HG03457 (cell line): ENCODE results near the gene MPPED2.
"Not testable (repeated sequence)": the region's sequence is repeated elsewhere in the genome, so short reads cannot be mapped to it uniquely, and the experiment has no call there.

Source experiments
- ATAC-seq: cut with Tn5 transposase; IDR thresholded peaks from one replicate; pipeline ENCODE4 v1.9.1; 2021; ENCODE audit warnings: moderate number of reproducible peaks; ENCODE audit not compliant: unreplicated experiment

Gene MPPED2

DNA sequence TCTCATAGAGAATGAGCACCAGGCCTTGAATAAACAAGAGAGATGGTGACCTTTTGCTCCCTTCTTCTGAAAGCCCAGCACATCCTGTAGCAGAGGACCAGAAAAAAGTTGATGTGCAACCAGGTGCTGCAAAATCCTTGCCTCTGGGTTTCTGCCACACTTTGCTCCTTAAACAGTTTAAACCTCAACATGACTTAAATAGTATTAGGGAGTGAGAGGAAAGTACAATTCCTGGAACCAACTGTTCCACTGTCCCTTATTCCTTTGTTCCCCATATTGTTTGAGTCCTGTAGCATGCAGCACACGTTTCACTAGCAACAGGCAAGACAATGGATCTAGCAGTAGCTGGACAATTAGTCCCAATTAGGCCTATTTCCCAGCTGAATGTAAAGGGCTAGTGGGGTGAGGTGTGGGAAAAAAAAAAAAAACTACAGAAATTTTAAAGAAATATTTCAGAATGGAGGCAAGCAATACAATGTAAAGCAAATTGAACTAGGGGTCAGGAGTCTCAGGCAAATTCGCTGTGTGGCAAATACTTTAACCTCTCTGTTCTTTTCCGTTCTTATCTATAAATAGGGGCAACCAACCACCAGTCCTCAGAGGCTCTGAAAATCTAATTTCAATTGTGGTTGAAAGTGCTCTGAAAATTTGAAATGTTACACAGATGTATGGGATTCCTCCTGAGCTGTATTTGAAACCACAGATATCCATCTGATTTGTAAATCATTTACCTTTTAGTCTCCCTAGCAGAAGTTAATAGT lies 6.6 kb downstream of the MPPED2 start:
- no peak for ATAC-seq

DNA sequence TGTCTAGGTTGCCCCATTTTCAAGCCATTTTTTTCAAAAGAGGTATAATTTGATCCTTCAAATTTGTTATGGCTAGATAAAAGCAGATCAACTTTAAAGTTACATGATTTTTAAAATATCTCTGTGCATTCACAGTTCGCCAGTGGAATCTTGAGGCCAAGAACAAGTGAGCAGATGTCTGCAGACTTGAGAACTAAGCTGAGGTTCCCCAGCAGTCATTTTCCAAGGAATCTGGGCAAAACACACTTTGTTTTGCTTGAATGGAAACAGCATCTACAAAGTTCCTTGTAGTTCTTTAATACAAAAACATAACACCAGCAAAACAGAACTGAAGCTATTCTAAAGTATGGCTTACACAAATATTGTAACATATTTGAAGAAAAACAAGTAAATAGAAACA lies 7.7 kb downstream of the MPPED2 start:
- no peak for ATAC-seq

DNA sequence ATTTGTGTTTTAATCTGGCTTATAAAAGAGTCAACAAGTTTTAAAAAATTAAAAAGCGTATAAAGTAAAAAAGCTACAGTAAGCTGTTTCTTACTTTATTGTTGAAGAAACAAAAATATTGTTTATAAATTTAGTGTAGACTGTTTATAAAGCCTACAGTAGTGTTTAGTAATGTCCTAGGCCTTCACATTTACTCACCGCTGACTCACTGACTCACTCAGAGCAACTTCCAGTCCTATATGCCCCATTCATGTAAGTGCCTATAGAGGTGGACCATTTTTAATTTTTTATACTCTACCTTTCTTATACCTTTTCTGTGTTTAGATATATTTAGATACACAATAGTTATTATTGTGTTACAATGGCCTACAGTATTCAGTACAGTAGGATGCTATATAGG lies 12.2 kb downstream of the MPPED2 start:
- ATAC-seq = no peak

DNA sequence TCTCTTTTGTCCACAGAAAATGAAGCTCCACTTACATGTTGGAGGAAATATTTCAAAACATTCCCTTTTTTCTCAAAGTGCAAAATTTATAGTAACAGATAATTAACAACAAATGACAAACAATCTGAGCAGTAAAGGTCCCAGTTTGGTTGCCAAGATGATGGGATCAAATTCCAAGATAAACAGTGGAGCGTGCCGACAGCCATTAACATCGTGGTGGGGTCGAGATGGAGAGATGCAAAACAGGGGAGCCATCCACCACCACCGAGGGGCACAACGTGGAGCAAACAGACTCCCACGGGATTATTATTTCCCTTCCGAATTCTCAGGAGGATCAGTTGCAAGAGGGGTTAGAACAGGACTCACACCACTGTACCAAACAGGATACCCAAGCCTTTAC lies 17.2 kb downstream of the MPPED2 start:
- no peak for ATAC-seq

DNA sequence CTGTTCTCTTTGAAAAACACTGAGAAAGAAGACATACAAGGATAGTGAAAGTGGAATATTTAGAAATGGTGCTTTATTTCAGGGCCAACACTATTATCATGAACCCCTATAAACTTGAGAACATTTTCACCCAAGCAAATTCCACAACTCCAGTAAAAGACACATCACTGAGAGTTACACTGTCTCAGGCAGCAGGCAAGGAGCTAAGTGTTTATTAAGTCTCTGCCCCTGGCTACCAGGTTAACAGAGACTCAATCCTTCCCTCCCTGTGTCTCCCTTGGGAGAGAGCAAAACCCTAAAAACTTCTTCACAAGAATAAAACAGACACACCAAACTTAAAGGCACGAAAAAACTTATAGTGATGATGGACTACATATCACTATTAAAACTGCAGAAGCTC lies 18.5 kb downstream of the MPPED2 start:
- ATAC-seq = no peak

DNA sequence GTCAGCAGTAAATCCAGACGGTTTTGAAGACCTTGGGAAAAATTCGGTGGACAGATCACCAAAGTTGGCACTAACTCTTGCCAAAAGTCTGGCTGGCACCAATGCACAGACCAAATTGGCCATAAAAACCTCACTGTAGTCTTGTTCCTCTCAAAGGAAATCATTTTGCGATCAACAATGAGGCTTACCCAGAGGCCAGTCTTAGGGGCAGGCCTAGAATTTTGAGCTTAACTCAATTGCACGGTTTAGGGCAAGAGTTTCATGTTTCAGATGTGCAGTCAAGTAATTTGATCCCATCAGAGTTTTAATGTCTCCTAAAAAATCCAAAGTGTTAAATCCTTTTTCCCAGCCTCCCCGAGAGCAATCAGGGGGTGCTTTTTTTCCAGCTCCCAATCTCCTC lies 19.0 kb downstream of the MPPED2 start:
- ATAC-seq = no peak

DNA sequence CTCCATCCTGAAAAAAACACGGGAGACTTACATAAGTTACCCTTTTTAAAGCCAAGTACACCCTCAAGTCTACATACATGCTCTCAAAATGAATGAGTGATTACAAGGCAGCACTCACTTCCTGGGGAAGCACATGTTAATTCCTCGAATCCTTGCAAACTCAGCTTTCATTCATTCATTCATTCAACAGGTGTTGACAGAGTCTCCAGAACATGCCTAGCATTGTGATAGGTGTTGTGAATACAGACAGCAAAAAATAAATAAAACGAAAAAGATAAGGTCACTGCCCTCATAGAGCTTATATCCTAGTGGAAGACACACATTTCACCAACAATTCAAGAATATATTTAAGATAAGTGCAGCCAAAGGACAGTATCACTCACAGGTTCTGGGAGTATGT lies 19.7 kb downstream of the MPPED2 start:
- no peak for ATAC-seq

DNA sequence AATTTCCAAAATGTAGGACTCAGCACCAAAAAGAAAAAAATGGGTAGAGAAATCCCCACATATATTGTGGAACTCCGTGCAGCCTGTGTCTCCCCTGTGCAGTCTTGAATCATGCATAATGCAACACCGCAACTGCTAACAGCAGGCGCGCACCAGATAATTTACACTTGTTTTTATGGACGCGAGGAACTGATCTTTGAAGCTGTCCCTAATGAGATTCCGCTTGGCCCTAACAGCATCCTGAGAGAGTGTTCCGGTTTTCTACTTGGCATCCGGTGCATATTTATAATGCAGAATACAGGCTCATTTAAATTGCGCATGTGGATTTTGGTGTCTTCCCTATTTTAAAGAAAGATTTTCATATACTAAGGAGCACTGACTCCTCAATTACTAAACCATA lies 21.1 kb downstream of the MPPED2 start:
- ATAC-seq = no peak

DNA sequence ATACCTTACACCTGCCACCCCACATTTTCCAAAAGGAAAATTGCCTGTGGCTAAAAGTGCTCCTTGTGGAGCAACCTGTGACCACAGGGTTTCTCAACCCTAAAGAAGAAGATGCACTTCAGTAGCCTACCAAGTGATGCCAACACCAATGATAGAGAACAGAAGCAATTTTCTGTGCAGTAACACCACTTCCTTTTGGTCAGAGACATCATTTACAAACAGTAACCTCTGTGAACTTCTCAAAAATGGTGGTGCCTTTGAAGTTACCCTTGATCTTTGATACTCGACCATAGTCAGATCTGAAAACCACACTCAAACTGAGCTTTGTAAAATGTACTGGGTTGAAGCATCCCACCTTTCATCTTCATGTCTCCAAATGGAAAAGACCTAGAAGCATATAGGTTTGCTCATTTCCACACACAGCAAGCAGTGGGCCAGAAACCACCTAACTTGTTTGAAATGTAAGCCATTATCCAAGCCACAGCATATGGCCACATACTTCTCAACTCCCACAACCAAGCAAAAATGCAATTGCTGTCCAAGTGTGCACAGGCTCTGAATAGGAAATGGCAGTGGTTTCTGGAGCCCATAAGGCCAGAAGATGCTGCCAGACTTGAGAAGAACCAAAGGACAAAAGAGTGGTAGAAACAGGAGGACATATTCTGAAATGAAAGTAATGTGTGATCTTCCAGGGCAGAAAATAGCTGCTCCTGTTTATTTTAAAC lies 24.3 kb downstream of the MPPED2 start:
- no peak for ATAC-seq

DNA sequence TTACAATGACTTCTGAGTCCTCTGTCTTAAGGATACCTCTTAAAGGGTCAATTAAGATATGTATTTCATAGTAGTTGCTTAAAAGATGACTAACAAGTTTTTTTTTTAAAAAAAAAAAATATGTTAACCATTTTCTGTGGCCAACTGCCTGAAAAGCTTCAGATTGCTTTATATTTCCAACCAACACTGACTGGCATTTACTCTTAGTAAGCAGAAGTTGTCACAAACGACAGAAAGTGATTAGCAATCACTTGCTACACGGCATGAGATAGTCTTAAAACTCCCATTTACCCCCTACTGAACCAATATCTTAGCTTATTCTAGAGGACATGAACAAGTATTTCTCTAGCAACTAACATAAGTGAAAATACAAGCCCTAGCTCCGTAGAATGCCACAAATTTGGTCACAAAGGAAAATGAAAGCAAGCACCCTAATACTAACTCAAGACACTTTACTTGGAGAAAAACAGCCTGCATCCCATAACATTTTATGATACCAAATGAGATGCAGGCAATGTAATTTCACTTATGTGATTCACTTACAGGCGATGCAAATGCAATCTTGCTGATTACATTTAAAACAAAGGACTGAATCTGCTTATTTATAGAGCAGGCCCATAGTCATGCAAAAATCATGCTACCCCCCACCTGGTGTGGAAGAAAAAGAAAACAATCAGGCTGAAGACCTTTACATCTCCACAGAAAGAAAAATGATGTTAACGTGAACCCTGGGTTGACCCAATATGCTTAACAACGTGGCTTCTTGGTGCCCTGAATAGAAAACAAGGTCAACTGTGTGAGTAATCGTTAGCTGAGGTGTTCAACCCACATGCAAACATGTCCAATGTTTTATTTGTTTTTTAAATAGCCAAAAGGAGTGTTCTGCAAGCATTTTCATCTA lies 25.7 kb downstream of the MPPED2 start:
- no peak for ATAC-seq

DNA sequence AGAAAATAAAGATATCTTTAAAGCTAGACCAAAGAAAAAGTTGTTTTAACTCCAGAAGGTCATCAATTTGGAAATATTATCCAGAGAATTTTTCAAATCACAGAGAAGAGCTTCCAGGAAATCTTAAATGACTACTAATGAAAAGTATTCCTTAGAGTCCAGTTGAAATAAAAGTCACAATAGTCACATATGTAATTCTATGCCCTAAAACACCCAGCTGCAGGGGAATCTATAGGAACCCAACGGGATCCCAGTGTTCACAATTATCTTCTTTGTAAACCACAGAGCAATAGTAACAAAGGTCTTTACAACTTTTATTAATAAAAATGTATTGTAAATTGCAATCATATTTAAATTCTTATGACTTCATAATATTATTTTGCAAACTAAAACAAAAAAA lies 27.1 kb downstream of the MPPED2 start:
- ATAC-seq = no peak

DNA sequence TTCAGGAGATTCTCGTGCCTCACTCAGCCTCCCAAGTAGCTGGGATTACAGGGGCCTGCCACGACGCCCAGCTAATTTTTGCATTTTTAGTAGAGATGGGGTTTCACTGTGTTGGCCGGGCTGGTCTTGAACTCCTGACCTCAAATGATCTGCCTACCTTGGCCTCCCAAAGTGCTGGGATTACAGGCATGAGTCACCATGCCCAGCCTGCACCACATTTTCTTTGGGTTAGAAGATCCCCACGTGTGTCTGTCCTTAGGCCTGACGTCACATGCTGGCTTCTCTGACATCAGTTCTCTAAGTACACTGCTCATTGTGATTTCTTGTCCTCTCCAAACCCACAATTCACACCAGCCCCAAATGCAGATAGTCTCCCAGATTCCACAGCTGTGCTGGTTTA lies 31.6 kb downstream of the MPPED2 start:
- not testable (repeated sequence) for ATAC-seq

DNA sequence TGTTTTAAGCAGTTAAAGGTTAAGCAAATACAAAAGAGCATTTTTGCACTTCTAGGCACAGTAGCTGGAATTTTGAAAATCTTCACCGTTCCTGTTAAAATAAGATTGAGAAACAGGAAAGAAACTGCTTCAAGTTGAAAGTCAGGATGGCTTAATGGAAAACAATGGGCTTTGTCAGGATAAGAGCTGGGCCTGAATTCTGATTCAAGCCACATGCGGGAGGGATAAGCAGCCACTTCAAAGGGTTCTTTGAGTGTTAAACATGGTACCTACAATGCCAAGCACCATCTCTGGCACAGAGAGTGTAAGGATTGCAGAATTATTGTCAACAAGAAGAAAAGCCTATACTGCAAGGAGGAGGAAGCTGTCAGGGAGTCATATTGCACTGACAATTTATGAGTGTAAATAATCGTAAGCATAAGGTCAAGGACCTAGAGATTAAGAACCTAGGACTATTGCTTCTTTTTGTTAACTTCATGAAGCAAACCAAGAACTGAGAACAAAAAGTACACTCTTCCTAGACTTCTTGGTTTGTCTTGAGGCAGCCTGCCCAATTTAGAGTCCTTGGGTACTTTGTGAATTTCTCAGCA lies 32.5 kb downstream of the MPPED2 start:
- no peak for ATAC-seq

DNA sequence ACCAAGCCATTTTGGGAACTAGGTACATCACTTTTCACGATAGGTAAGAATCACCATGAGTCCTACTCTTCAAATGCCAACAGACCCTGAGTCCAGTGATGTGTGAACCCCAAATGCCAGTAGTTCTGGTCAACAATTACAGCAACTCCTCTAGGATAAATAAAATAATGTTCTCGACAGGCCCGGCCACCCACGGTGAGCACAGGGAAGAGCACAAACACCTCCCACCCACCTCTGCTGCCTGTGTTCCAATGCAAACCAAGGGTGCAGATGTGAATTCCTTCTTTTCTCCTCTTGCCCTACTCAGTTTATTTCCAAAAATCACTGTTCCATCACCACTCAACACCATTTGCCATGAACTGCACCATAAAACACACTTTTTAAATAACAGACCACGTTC lies 33.3 kb downstream of the MPPED2 start:
- ATAC-seq = no peak

DNA sequence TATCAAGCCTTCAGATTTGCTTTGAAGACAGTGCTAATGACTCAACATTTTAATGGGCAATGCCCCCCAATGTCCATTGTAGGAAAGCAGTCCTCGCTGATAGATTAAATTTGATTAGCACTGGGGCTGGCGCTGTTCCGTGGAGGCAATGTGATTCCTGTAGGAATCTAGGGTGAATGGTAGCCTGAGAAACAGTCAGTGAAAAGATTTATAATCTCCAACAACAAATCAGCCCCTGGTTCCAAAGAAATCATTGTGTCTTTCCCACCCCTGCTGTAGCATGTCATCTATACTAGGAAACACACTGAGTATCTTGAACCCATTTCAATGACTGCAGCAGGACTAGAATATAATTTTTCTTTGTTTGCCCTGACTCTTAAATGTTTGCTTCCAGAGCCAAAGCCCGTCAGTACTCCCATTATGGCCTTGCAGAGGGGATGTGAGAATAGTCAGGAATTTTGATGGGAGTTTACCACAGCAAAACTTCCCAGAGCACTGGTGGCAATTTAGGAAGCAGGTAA lies 36.1 kb downstream of the MPPED2 start:
- no peak for ATAC-seq

DNA sequence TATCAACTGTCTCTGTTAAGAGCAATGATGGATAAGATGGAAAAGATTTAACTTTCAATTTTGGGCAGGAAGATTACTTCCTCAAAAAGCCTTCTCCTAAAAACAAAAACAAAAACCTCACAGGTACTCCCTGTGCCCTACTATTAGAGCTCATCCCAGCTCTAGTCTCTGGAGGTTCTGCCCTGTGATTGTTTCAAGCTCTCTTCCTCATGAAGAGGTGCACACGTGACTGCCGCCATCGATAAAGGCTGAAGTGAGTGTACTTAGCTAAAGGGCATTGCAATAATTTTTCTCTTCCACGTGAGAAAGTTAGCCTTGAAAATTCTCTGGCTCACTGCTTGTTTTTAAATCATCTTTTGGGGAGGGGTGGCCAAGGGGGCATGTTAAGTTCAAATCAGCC lies 36.6 kb downstream of the MPPED2 start:
- ATAC-seq = no peak

DNA sequence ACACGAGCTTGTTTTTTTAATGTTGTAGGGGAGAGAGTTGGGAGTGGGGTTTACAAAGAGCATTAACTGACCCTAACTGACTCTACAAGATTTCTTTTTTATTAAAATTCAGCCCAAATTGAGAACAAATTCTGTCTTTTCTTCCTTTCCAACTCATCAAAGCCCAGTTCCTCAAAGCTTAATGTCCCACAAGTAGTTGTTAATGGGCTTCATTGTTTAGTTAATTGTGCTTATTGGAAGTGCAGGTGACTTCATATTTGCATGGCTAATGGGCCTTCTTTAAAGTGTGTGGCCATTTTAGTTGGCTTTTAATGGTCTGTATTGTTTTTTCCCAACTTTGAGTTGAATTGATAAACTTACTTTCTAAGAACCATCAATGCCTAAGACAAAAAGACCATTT lies 39.8 kb downstream of the MPPED2 start:
- ATAC-seq = no peak

DNA sequence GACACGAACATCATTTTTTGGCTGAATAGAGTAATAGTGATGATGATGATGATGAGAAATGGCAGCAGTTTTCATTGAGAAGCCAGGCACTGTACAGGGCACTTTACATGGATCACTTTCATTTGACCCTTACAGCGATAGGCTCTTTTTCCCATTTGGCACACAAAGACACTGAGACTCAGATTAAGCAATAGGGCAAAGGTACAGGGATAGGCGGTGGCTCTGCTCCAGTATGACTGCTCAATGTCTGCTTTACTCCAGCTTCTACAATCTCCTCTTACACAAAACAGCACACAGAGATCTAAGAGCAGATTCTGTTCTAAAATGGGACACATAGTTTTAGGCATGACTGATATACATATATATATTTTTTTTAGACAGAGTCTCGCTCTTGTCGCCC lies 40.6 kb downstream of the MPPED2 start:
- ATAC-seq = no peak

DNA sequence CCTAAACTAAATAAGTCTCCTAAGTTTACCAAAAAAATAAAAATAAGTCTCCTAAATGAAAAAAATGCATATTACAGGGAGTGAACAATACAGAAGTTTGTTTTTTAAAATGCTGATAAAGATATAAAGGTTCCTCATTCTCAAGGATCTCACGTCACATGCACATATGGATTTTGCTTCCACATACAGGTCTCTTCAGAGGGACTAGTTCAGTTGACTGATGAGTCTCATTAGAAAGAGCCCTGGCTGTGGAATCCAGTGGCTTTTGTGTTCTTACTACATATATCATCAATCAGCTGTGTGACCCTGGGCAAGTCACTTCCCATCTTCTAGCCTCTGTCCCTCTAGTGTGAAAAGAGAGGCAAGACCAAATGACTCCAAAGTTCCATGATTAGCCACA lies 43.1 kb downstream of the MPPED2 start:
- ATAC-seq = no peak

DNA sequence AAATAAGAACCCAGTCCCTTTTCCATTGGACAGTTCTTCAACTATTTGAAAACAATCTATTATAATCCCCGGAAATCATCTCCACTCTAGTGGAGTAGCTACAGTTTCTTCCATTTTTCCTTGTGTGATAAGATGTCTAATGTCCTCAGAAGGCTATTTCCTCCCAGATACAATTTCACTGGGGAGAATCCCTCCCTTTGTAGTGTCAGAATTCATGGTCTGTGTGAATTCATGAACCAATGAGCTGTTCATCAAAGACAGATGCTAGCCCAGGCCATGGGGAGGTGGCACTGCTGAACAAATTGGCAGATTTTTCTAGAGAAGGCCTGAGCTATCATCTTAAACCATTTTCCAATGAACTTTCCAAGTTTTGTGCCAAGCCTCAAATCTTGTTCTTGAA lies 45.4 kb downstream of the MPPED2 start:
- ATAC-seq = no peak

DNA sequence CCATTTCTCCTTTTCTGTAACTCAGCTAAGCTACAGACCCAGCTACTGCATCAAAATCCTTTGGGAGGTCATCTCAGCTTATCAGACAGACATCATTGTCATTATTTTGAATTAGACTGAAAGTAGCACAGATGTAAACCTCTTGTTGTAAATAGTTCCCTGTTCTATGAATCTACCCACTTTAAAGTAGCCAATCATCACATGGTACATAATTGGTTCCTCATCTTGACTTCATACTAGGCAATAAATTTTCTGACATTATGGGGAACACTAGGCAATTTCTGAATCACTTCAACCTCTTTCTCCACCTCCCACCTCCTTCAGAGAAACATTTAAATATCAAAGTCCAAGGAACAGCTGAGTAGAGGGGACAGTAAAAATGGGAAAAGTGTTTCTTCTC lies 47.9 kb downstream of the MPPED2 start:
- no peak for ATAC-seq
